Measurements from ENCODE around the gene MYO10. TPM values are rescaled to one million over a fixed set of nuclear protein-coding genes. Genes with fewer than 3 reads are reported as not detected.
"Not testable (repeated sequence)": the region's sequence is repeated elsewhere in the genome, so short reads cannot be mapped to it uniquely, and the experiment has no call there.

MYO10 gene
- total RNA-seq, 4 donors from 2014 or later = 3.4 to 28.7 (median 13.4) TPM

DNA sequence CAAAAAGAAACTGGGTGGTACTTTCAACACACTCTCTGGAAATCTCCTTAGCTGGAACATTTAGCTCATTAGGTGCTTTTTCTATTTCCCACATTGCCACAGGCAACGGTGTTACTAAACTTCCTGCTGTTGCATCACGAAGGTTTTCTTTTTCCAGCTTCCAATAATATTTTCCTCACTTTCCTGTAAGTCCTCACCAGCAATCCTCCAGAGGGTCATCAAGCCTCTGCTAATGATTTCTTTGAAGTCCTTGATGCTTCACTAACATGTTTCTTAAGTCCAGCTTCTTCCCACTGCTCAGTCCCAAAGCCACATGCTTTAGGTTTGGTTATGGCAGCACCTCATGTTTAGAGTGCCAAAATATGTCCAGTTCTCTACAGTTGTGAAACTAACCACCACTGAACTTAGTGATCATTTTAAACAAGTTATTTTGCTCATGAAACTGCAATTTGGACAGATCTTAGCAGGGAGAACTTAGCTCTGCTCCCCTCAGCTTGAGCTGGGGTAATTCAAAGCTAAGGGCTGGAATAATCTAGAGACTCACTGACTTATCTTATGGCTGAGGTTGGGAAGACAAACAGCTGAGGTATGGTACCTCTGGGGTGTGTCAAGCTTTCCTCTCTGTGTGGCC, 279.4 kb downstream of the MYO10 start:
- intact Hi-C loops (cut with DNase I; ENCODE audit: low total_unique reads) (no loop called here), in situ Hi-C loops (cut with MboI; ENCODE audit: low sequenced_read_pairs in 4 of 4) (no loop called here)
- Histone ChIP-seq H3K27ac (no peak overlapping the region), H3K4me3 (no peak overlapping the region), H3K4me1 (no peaks in the 10 kb centered on the region), H3K36me3 (no peaks in the 10 kb centered on the region), H3K27me3 (no peaks in the 10 kb centered on the region), H3K9me3 (no peaks in the 10 kb centered on the region)
- DNase-seq (no peak), ATAC-seq (peak; percentile 36 to 47)
- TF ChIP-seq POLR2A (IDR thresholded peaks at IDR 0.05) = no peak
- TF ChIP-seq, protein P1, sequence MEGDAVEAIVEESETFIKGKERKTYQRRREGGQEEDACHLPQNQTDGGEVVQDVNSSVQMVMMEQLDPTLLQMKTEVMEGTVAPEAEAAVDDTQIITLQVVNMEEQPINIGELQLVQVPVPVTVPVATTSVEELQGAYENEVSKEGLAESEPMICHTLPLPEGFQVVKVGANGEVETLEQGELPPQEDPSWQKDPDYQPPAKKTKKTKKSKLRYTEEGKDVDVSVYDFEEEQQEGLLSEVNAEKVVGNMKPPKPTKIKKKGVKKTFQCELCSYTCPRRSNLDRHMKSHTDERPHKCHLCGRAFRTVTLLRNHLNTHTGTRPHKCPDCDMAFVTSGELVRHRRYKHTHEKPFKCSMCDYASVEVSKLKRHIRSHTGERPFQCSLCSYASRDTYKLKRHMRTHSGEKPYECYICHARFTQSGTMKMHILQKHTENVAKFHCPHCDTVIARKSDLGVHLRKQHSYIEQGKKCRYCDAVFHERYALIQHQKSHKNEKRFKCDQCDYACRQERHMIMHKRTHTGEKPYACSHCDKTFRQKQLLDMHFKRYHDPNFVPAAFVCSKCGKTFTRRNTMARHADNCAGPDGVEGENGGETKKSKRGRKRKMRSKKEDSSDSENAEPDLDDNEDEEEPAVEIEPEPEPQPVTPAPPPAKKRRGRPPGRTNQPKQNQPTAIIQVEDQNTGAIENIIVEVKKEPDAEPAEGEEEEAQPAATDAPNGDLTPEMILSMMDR (IDR thresholded peaks at IDR 0.05 in 4 of 5, conservative IDR thresholded peaks at IDR 0.05 in 1 of 5) = no peak

DNA sequence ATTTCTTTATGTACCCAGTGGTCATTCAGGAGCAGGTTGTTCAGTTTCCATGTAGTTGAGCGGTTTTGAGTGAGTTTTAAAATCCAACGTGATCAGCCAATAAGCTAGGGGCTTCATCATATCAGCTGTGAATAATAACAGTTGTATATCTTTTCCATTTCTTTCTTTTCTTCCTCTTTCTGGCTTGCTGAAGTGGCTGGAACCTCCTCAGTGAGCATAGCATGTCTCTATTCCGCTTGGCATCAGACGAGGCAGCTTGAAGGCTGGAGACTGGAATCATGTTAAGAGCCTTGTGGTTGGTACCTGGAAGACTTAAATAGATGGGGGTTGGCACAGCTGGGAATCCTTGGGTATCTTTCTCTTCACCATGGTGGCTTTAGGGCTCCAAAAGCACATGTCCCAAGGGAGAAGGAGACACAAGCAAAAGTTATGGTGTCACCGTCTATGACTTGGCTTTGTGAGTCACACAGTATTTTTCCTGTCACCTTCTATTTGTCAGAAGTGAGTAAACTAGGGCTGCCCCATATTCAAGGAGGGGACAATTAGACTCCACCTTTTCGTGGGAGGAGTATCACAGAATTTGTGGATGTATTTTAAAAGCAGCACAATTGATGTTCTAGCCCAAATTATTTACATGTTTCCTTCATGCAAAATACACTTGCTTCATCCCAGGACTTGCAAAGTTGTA, 281.3 kb downstream of the MYO10 start:
- intact Hi-C loops (cut with DNase I; ENCODE audit: low total_unique reads) (no loop called here), in situ Hi-C loops (cut with MboI; ENCODE audit: low sequenced_read_pairs in 4 of 4) (no loop called here)
- Histone ChIP-seq H3K27ac (no peak overlapping the region), H3K36me3 (no peaks in the 10 kb centered on the region), H3K4me3 (no peak overlapping the region), H3K4me1 (no peaks in the 10 kb centered on the region), H3K27me3 (no peaks in the 10 kb centered on the region), H3K9me3 (no peaks in the 10 kb centered on the region)
- TF ChIP-seq POLR2A (IDR thresholded peaks at IDR 0.05) = no peak
- TF ChIP-seq, protein P1 (IDR thresholded peaks at IDR 0.05 in 4 of 5, conservative IDR thresholded peaks at IDR 0.05 in 1 of 5) = no peak
- no peak for ATAC-seq
- no peak for DNase-seq

DNA sequence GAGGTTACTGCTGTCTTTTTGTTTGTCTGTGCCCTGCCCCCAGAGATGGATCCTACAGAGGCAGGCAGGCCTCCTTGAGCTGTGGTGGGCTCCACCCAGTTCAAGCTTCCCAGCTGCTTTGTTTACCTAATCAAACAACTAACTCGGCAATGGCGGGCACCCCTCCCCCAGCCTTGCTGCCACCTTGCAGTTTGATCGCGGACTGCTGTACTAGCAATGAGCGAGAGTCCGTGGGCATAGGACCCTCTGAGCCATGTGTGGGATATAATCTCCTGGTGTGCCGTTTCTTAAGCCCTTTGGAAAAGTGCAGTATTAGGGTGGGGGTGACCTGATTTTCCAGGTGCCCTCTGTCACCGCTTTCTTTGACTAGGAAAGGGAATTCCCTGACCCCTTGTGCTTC, 287.3 kb downstream of the MYO10 start:
- H3K27me3 ChIP-seq; H3K27ac ChIP-seq; intact Hi-C loops (cut with DNase I; ENCODE audit: low total_unique reads); H3K4me1 ChIP-seq; DNase-seq; H3K36me3 ChIP-seq; H3K9me3 ChIP-seq; in situ Hi-C loops (cut with MboI; ENCODE audit: low sequenced_read_pairs in 4 of 4); ATAC-seq; H3K4me3 ChIP-seq: not testable (repeated sequence)

DNA sequence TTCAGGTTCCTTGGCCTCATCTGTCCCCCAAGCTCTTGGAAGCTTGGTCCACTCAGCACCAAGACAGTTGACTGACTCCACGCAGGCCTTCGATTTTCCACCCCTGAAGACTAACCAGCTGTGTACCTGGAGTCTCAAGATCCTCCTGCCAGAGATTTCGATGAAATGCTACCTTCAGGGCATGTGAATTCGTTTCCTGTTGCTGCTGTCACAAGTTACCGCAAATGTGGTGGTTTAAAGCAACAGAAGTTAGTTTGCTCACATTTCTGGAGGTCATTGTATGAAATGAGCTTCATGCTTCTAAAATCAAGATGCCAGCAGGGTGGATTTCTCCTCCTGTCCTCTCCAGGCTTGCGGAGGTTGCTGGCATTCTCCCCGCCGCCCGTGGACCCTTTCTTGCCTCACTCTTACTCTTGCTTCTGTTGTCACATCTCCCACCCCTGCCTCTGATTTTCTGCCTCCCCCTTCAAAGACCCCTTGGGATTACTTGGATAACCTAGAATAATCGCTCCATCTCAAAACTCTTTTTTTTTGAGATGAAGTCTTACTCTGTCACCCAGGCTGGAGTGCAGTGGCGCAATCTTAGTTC, 291.7 kb downstream of the MYO10 start:
- no peak for DNase-seq
- TF ChIP-seq POLR2A (IDR thresholded peaks at IDR 0.05) = no peak
- TF ChIP-seq, protein P1 (IDR thresholded peaks at IDR 0.05 in 4 of 5, conservative IDR thresholded peaks at IDR 0.05 in 1 of 5) = no peak
- Histone ChIP-seq H3K4me1 (no peaks in the 10 kb centered on the region), H3K4me3 (no peak overlapping the region), H3K9me3 (no peaks in the 10 kb centered on the region), H3K27ac (no peak overlapping the region), H3K36me3 (no peaks in the 10 kb centered on the region), H3K27me3 (no peaks in the 10 kb centered on the region)
- in situ Hi-C loops (cut with MboI; ENCODE audit: low sequenced_read_pairs in 4 of 4) = no loop called here
- intact Hi-C loops (cut with DNase I; ENCODE audit: low total_unique reads) = no loop called here
- ATAC-seq = no peak

DNA sequence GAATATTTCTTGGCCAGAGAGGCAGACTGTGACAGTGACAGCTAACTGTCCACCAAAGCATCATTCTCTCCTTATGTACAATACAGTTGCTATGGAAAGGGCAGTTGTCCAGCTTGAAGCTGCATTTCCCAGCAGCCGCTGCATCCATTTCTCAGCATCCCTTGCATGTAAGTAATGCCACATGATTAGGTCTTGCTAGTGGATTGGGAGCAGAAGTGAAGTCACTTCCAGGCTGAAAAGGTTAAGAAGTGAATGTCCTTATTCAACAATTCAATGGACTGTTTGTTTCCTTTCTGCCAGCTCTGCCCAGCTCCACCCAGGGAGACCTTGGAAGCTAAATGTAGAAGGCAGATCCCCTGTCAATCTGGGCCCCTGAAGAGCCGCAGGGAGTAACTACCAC, 293.2 kb downstream of the MYO10 start:
- ATAC-seq = no peak
- in situ Hi-C loops (cut with MboI; ENCODE audit: low sequenced_read_pairs in 4 of 4) (no loop called here), intact Hi-C loops (cut with DNase I; ENCODE audit: low total_unique reads) (no loop called here)
- Histone ChIP-seq H3K4me1 (no peaks in the 10 kb centered on the region), H3K4me3 (no peak overlapping the region), H3K9me3 (no peaks in the 10 kb centered on the region), H3K27me3 (no peaks in the 10 kb centered on the region), H3K36me3 (no peaks in the 10 kb centered on the region), H3K27ac (no peak overlapping the region)
- no peak for TF ChIP-seq POLR2A (IDR thresholded peaks at IDR 0.05)
- TF ChIP-seq, protein P1 (IDR thresholded peaks at IDR 0.05 in 4 of 5, conservative IDR thresholded peaks at IDR 0.05 in 1 of 5) = no peak
- no peak for DNase-seq
